HG02840 (cell line): ENCODE measurements around the gene LDAF1.

Experiments
- ATAC-seq: cut with Tn5 transposase; IDR thresholded peaks from one replicate; pipeline ENCODE4 v1.9.1; 2021; ENCODE audit warnings: mild to moderate bottlenecking, moderate library complexity, moderate number of reproducible peaks; ENCODE audit not compliant: unreplicated experiment, low FRiP score

Gene LDAF1

GRCh38 chr16:21228361-21228872, 69.9 kb downstream of the LDAF1 start:
- ATAC-seq: no peak
